OCI-M2 (cell line): ENCODE data around the gene PYY.
"Not testable (repeated sequence)": the region's sequence is repeated elsewhere in the genome, so short reads cannot be mapped to it uniquely, and the experiment has no call there.

Experiments
- DNase-seq: peaks from one replicate; lab custom pipeline; 2025; ENCODE audit not compliant: unreplicated experiment; lab: John Stamatoyannopoulos, UW

Gene PYY

DNA sequence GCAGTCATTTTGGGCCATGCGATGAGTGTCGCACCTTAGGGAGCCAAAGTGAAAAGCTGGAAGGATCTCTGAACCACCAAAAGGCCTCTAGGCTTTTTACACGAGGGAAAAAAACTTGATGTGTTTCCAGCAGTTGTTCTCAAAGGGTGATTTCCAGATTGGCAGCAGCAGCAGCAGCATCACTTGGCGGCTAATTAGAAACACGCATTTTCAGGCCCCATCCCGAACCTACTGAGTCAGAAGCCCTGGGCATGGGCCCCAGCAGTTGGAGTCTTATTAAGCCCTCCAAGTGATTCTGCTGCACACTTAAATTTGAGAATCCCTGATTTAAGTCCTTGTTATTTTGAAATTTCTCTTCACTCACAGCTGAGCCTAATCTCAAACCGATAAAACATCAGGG is 25.3 kb upstream of the PYY start:
- DNase-seq, result no peak

DNA sequence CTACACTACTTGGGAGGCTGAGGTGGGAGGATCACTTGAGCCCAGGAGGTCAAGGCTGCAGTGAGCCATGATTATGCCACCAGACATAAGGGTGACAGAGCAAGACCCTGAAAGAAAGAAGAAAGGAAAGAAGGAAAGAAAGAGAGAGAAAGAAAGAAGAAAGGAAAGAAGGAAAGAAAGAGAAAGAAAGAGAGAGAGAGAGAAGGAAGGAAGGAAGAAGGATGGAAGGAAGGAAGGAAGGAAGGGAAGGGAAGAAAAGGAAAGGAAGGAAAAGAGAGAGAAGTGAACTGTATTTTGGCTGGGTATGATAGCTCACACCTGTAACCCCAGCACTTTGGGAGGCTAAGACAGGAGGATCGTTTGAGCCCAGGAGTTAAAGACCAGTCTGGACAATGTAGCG is 24.3 kb upstream of the PYY start:
- no peak for DNase-seq

DNA sequence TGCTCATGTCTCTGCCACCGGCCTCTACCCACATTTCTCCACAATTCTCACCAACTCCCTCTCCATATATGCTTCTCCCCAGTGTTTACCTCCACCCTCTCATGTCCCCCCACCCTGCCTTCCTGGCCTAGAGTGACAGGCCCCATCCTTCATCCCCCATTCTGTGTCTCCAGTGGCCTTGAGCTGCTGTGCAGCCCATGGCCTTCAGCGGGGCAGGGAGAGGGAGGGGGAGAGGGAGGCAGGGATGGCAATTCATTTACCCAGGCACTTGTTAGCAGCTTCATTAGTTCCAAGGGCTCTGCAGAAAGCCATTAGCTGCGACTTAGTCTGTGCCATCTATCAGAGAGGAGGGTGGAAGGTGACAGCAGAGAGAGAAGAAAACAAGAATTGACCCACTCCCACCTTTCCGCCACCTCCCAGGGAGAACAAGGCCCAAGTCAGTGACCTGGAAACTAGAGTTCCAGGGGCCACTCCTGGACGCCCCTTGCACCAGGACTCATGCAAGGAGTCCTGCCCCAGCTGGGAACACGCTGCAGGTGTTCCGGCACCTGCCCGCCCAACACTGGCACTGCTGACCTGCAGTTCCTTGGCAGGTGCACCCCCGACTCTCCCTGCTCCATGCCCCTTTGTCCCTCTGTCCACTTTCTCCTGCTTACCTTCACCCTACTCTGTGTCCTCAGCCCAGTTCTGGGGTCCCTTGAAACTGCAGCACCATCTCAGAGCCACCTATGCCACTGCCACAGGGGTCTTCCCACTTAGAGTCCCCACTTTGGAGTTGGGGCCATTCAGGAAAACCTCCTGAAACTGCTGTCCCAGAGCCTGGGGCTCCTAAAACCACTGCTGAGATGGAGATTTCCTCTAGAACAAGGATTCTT is 23.5 kb upstream of the PYY start:
- no peak for DNase-seq

DNA sequence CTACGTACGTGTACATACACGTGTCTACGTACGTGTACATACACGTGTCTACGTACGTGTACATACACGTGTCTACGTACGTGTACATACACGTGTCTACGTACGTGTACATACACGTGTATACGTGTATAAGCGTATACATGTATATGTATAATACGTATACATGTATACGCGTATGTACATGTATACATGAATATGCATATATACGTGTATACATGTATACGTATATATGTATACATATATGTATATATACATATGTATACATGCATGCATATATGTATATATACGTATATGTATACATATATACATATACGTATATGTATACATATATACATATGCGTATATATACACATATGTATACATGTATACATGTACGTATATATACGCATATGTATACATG is 22.2 kb upstream of the PYY start:
- DNase-seq, result no peak

DNA sequence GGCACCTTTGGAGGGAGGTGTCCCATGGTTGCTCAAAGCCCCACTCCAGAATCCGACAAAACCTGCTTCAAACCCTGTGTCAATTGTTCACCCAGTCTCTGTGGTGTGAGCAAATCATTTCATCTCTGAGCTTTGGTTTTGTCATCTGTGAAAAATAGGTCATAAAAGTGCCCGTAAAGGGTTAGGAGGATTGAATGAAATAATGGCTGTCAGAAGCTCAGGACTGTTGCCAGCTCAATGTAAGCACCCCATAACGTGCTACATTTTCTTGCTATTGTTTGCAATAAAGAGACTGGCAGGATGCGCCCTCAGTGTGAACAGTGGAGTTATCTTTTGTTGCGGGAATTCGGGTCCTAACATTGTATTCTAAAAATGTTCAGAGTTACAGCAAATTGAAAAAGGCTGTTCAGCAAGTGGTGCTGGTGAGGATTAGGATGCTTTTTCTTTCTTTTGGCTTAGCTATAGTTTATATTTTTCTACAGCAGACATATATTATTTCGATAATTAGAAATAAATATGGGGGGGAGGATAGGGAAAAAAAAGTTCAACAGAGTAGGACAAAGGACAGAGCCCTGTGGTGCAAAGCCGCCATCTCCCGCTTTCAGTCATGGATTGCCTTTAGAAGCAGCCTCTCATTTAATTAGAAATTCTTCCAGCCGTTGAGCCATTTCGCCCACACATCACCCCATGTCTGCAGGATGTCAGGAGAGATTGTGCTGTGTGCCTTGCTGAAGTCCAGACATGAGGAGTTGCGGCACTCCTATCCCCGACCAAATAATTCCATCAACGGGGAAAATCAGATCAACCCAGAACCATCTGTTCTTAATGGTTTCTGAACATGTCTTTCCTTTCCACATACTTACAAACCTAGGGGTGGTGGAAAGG is 20.9 kb upstream of the PYY start:
- DNase-seq, result no peak

DNA sequence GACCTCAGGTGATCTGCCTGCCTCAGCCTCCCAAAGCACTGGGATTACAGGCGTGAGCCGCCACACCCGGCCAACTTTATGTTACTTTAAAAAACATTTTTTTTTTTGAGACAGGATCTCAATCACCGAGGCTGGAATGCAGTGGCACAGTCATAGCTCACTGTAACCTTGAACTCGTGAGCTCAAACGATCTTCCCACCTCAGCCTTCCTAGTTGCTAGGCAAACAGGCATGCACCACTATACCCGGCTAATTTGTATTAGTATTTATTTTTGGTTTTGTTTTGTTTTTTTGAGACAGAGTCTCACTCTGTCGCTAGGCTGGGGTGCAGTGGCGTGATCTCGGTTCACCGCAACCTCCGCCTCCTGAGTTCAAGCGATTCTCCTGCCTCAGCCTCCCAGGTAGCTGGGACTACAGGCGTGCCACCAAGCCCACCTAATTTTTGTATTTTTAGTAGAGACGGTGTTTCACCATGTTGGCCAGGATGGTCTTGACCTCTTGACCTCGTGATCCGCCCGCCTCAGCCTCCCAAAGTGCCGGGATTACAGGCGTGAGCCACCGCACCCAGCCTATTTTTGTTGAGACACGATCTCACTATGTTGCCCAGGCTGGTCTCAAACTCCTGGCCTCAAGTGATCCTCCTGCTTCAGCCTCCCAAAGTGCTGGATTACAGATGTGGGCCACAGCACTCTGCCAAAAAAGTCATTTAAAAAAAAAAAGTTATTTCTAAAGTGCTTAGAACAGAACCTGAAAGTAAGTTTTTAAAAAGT is 18.9 kb upstream of the PYY start:
- DNase-seq, result not testable (repeated sequence)

DNA sequence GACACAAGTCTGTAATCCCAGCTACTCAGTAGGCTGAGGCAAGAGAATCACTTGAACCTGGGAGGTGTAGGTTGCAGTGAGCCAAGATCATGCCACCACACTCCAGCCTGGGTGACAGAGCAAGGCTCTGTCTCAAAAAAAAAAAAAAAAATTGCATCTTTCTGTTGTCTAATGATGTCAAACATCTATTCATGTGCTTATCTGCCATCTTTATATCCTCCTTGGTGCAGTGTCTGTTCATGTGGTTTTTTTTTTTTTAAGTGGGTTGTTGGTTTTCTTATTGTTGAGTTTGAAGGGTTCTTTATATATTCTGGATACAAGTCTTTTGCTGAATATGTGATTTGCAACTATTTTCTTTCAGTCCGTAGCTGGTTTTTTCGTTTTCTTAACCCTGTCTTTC is 17.7 kb upstream of the PYY start:
- DNase-seq, result not testable (repeated sequence)

DNA sequence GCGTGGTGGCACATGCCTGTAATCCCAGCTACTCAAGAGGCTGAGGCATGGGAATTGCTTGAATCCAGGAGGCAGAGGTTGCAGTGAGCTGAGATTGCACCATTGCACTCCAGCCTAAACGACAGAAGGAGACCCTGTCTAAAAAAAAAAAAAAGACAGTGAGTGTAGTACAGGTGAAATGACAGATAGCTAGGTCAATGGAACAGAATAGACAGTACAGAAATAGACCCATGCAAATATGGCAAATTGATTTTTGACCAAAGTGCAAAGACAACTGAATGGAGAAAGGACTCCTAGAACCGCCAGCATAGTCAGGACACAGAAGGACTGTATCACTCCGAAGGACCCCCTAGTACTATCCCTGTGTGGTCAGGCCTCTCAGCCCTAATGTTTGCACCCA is 16.6 kb upstream of the PYY start:
- DNase-seq, result no peak

DNA sequence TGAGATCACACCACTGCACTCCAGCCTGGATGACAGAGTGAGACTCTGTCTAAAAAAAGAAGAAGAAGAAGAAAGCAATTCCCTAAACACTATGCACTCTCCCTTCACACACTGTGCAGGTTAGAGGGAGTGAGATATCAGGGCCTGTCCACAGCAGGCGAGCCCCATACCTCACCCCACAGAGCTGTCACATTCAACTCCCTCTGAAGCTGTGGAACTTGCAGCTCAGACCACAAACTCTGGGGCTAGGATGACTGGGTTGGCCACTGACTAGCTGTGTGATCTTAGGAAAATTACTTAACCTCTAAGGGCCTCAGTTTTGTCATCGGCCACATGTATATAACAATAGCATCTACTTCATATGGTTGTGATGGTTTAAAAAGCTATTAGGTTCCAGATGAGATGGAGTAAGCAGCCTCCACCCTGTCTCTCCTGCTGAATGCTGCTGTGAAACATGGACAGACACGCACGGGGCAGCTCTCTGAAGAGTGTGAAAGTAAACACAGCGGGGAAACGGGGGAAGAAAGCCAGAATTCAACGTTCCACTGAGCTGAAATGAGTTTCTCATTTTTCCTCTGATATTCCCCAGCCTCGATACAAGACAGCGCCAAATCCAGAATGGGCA is 13.6 kb upstream of the PYY start:
- DNase-seq, result no peak

DNA sequence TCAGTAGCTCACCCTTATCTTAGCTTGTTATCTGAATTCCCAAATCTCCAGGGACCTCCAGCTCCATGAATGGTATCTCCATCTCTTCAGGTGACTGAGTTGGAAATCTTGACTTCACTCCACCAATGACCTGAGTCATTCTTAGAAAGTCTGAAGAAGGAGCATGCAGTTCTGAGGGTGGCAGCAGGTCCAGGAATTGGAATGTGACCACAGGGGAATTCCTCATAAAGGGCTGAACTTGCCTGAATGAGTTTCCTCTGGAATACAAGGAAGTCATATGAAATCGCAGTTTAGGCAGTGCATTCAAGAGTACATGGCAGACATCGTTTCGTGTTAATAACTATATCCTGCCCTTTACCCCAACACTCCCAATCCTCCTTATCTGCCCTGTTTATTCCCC is 12.5 kb upstream of the PYY start:
- no peak for DNase-seq

DNA sequence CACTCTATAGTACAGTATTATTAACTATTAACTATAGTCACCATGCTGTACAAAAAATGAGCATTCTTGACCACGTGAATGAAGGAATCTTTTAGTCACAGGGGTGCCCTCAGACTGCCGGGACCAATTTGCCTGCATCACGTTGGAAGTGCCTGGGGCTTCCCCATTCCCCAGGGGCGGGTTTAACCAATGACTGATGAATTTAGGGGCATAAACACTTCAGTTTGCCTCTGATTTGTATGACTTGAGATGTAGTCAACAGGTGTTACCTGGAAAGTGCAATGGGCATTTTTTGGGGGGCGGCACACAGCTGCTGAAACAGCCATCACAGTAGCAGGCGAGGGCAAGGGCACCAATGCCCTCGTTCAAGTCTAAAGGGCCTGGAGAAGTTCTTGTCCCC is 8.7 kb upstream of the PYY start:
- DNase-seq, result no peak

DNA sequence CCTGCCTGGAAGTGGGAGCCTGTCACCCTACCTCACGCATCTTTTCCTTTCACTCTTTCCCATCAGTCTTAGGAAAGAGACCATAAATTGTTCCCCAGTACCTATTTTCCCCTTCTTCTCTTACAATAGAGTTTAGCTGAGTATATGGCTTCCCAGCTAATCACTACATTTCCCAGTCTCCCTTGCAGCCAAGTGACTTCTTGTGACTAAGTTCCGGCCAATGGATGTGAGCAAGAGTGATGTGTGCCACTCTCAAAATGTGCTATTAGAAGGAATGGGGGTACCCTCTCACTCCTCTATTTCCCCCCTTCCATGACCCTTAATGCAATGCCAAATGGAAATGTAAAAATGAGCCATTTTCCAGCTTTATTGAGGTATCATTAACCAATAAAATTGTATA is 8.2 kb upstream of the PYY start:
- no peak for DNase-seq

DNA sequence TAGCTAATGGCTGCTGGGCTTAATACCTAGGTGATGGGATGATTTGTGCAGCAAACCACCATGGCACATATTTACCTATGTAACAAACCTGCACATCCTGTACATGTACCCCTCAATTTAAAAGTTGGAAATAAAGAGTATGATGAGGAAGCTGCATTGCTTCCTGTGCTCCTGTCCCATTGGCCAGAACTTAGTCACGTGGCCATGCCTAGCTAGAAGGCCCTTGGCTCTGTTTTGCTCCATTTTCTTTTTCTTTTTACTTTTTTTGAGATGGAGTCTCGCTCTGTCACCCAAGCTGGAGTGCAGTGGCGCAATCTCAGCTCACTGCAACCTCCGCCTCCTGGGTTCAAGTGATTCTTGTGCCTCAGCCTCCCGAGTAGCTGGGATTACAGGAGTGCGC is 7.6 kb upstream of the PYY start:
- DNase-seq, result not testable (repeated sequence)

DNA sequence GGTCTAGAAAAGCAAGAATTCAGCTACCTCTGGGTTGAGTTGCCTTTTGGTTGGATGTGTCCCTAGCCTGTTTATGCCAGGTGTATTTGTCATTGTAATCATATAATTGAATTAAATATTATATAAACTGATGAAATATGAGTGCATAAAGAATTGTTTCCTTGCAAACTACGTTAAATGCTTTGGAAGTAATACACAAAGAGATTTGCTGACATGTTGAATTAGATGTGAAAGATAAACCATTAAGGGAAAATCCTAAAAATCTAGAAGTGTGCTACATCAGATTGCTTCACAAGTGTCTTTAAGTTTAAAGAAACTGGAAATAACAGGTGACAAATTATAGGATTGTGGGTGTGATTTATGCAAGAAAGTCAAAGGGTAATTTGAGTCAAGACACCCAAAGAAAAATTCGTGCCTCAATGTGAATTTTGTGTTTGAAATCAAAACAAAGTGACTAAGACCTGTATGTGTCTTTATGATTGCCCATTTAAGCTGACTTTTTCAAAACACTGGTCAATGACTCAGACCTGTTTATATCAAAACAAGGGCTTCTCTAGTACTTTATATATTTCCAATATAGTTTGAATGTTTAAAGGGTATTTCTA is 5.1 kb upstream of the PYY start:
- DNase-seq, result no peak

DNA sequence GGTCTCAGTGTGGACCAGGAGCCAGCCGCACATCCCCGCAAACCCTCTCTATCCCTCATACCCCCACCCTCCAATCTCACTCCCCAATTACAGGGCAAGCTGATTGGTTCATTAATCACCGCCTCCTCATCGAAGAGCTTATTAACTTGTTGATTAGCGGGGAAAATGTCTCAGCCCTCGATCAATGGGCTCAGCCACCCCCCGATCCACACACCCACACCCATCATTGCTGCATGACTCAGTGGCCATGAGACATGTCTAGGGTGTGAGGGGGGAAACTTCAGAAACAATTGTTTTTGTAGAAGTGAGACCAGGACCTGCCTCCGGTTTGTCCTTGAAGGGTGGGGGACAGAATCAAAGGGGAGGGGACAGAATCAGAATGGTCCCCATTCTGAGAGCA is 2.5 kb upstream of the PYY start:
- no peak for DNase-seq

DNA sequence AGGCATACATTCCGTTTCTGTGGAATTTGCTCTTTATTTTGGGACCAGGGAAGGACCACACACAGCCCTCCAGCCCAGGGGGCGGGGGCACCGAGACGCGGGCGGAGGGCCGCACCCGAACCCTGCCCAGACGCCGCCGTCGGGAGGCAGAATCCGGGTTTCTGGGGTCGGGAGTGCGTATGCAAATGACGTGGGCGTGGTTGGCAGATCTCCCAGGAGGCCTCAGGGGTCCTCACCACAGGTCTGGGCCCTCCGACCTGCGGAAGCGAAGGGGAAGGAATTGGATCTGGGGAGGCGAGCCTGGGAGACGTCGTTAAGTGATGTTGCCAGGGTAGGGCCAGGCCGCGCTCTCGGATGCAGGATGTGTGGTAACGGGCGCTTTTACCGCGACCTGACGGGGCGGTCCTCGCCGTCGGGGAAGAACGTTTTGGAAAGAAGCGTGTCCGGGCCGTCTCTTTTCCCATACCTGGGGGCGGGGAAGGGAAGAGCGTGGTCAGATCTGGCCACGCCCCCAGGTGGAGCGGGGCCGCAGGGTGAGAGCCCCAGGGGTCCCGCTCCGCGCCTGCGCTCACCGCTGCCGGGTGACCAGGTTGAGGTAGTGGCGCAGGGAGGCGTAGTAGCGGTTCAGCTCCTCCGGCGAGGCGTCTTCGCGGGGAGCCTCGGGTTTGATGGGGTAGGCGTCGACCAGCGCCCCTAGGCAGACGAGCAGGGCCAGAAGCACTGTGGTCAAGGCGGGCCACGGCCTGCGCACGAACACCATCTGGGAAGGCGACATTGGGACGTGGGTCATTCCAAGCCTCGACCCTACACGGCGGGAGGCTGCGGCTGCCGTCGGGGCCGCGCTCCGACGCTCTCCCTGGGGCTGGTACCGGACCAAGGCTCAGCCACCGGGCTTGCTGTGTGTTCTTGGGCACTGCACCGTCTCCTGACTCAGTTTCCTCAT is 745 bp downstream of the PYY start:
- no peak for DNase-seq

DNA sequence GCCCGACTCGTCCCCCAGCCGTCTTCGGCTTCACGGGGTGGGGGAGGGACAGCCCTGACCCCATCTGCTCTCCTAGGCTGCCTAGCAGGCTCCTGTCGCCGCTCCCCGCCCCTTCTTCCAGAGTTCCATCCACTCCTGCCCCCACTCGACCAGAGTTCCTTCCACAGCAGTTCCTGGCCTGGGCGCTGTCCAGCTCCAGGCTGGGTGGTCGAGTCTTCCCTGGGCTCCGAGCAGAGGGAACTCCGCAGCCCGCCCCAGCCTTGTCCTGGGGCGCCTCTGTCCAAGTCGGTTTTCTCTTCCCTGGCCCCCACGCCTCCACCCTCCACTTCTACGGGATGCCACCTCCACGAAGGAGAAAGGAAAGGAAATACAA is 1.4 kb downstream of the PYY start:
- DNase-seq, result no peak

DNA sequence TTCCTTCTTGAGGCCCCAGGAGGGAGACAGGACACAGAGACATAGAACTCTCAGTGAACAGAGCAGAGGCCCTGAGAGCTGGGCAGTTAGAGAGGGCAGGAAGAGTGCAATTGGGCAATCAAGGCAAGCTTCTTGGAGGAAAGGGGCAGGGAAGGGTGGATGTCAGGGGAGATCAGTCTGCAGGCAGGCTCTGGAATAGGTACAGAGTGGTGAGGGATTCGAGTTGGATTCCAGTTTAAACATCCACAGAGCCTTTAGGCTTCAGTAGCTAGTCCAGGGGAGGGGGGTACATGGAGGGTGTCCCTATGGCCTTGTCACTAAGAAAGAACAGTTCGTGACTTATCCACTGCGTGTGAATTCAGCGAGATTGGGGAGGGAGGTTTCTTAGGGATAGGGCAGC is 2.0 kb downstream of the PYY start:
- no peak for DNase-seq

DNA sequence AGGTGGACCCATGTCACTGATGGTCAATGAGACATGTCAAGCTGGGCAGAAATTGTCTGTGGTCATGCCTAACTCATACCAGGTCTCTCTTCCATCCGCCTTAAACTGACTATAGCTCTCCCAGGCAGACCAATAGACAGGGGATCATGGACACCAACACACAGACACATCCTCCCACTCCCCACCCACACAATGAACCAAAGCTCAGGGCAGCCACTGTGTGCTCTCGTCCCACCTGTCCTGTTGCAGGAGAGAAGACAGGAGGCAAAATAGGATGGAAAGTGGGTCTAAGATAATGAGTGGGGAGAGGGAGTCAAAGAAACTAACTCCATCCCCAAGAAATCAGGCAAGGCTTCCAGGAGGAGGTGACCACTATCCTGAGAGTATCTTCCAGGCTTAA is 3.2 kb downstream of the PYY start:
- no peak for DNase-seq

DNA sequence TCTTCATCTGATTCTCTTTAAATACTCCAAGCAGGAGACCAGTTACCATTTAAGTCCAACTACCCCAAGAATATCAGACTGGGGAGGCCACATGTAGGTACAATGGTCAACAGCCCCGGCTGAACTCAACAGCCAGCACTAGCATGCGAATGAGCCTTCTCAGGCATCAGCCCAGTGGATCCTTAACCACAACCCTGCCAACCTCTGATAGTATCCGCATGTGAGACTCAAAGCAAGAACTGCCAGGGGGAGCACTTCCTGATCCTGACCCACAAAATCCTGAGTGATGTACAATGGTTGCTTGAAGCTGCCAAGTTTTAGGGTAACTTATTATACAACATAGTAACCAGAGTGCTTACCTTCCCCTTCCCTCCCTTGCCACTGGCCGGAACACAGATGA is 4.0 kb downstream of the PYY start:
- DNase-seq, result no peak
